GM12878 (cell line): Measurements from ENCODE around the gene SYCP3. TPM values are rescaled to one million over a fixed set of nuclear protein-coding genes. Genes with fewer than 3 reads are reported as not detected.
A peak's percentile ranks its signal among the peaks of the same experiment; 100 is the strongest.

Experiments
- ATAC-seq: fragments of 200-7000 bp; cut with Tn5 transposase; 3 replicates; pipeline ENCODE4 v1.9.1; 2020; ENCODE audit warnings: mild to moderate bottlenecking, moderate library complexity
- BruUV-seq: library from RNA; stranded (reverse); fragments of 400-500 nt; replicated peaks from 2 replicates; lab custom pipeline; 2021; lab: Mats Ljungman, UMichigan
- CTCF ChIA-PET: fragments of 300-600 bp; sonication (Branson Sonifier 250); formaldehyde crosslinking; extraction: SDS; loops from one replicate; lab custom pipeline; 2021; ENCODE audit warnings: inconsistent platforms; lab: Yijun Ruan, JAX
- POLR2A ChIA-PET: fragments of 350-600 bp; formaldehyde crosslinking; extraction: SDS; loops from one replicate; lab custom pipeline; 2021; ENCODE audit warnings: inconsistent platforms; lab: Charles Lee
- RAD21 ChIA-PET: fragments of 300-600 bp; sonication (Branson Sonifier 250); formaldehyde crosslinking; loops from one replicate; lab custom pipeline; 2023; ENCODE audit warnings: antibody characterized with exemption; ENCODE audit not compliant: unreplicated experiment; lab: Charles Lee
- SMC1A ChIA-PET: fragments of 300-600 bp; sonication (Branson Sonifier 250); formaldehyde crosslinking; loops from one replicate; lab custom pipeline; 2023; ENCODE audit not compliant: unreplicated experiment, uncharacterized antibody; lab: Charles Lee
- DNase-seq: peaks from one replicate; pipeline ENCODE4 v3.0.0-alpha.2; 2011; ENCODE audit warnings: low read depth, low spot score
- FAIRE-seq: peaks from 3 replicates; lab custom pipeline; 2011; peaks lifted over from hg19 to GRCh38; lab: Jason Lieb, UNC
- H2AFZ ChIP-seq: 2 replicates; pipeline ENCODE4 v1.6.0; 2011; ENCODE audit warnings: low read depth, low read length, control low read depth; ENCODE audit not compliant: control insufficient read depth
- H3K27ac ChIP-seq: 2 replicates; pipeline ENCODE4 v1.5.1; 2011; ENCODE audit warnings: control low read depth; ENCODE audit not compliant: control insufficient read depth, insufficient read depth
- H3K27me3 ChIP-seq, 2 experiments: replicated peaks in 1 of 2; 2 replicates each; pipeline versions ENCODE4 v1.6.0 to v1.6.1; 2011; ENCODE audit warnings: low read length in 1 of 2; ENCODE audit not compliant: control insufficient read depth in 2 of 2, insufficient read depth in 2 of 2
- H3K36me3 ChIP-seq, 2 experiments: 2 replicates each; pipeline ENCODE4 v1.5.1; 2011; ENCODE audit warnings: low read length in 1 of 2; ENCODE audit not compliant: control insufficient read depth in 2 of 2, insufficient read depth in 2 of 2
- H3K4me1 ChIP-seq: 2 replicates; pipeline ENCODE4 v1.6.1; 2011; ENCODE audit warnings: mild to moderate bottlenecking, low read length, moderate library complexity, mixed read lengths; ENCODE audit not compliant: control insufficient read depth, insufficient read depth
- H3K4me2 ChIP-seq: 2 replicates; pipeline ENCODE4 v1.6.0; 2011; ENCODE audit warnings: control low read depth; ENCODE audit not compliant: control insufficient read depth, insufficient read depth
- H3K4me3 ChIP-seq: fragments of 200-600 bp; sonication (generic); 2 replicates; pipeline ENCODE4 v1.5.1; 2016
- H3K79me2 ChIP-seq: 2 replicates; pipeline ENCODE4 v1.6.0; 2011; ENCODE audit warnings: low read length; ENCODE audit not compliant: control insufficient read depth, insufficient read depth
- H3K9ac ChIP-seq: 2 replicates; pipeline ENCODE4 v1.8.0; 2011; ENCODE audit warnings: low read length, control low read depth, mixed read lengths; ENCODE audit not compliant: control insufficient read depth, insufficient read depth
- H3K9me3 ChIP-seq: replicated peaks from 3 replicates; pipeline ENCODE4 v1.5.1; 2011; ENCODE audit warnings: mild to moderate bottlenecking, low read length; ENCODE audit not compliant: control insufficient read depth, insufficient read depth
- H4K20me1 ChIP-seq: 2 replicates; pipeline ENCODE4 v1.6.0; 2011; ENCODE audit not compliant: control insufficient read depth, insufficient read depth
- BRCA1 ChIP-seq: IDR thresholded peaks from 2 replicates; pipeline ENCODE4 v1.6.1; 2011; ENCODE audit warnings: low read depth, low read length, improper control_type of control experiment
- CHD4 ChIP-seq: fragments of 200-600 bp; sonication (generic); IDR thresholded peaks from 2 replicates; pipeline ENCODE4 v1.6.1; 2016; ENCODE audit warnings: mild to moderate bottlenecking
- ESRRA ChIP-seq: IDR thresholded peaks from 2 replicates; pipeline ENCODE4 v1.6.1; 2012; ENCODE audit warnings: mild to moderate bottlenecking, low read length, improper control_type of control experiment
- JUND ChIP-seq: IDR thresholded peaks from 2 replicates; pipeline ENCODE4 v1.6.1; 2012; ENCODE audit warnings: low read depth, mild to moderate bottlenecking, low read length, improper control_type of control experiment, moderate library complexity
- KAT2A ChIP-seq: conservative IDR thresholded peaks from 2 replicates; pipeline ENCODE4 v1.6.1; 2011; ENCODE audit warnings: low read depth, low read length; ENCODE audit not compliant: control insufficient read depth
- MEF2B ChIP-seq: fragments of 450-650 bp; IDR thresholded peaks from 2 replicates; pipeline ENCODE4 v1.6.1; 2018; ENCODE audit warnings: mild to moderate bottlenecking, moderate library complexity; ENCODE audit not compliant: partially characterized antibody, poor library complexity, severe bottlenecking
- NFXL1 ChIP-seq: fragments of 450-650 bp; IDR thresholded peaks from 2 replicates; pipeline ENCODE4 v1.6.1; 2017; ENCODE audit warnings: antibody characterized with exemption, mild to moderate bottlenecking, borderline replicate concordance
- NR2F1 ChIP-seq: fragments of 450-650 bp; conservative IDR thresholded peaks from 2 replicates; pipeline ENCODE4 v1.6.1; 2017; ENCODE audit warnings: mild to moderate bottlenecking
- ZBED1 ChIP-seq: IDR thresholded peaks from 2 replicates; pipeline ENCODE4 v1.6.1; 2016; ENCODE audit warnings: borderline replicate concordance
- ZNF207 ChIP-seq: fragments of 450-650 bp; IDR thresholded peaks from 2 replicates; pipeline ENCODE4 v1.6.1; 2014; ENCODE audit warnings: antibody characterized with exemption, mild to moderate bottlenecking, borderline replicate concordance
- ZNF384 ChIP-seq: IDR thresholded peaks from 2 replicates; pipeline ENCODE4 v1.6.1; 2012; ENCODE audit warnings: low read depth, mild to moderate bottlenecking, low read length, improper control_type of control experiment, borderline replicate concordance
- WGBS: methylation state at CpG from one replicate; pipeline ENCODE4 v1.1.6; 2016; ENCODE audit warnings: low lambda C conversion rate; ENCODE audit not compliant: insufficient replicate concordance, insufficient coverage; ENCODE audit errors: missing lambda C conversion rate; 5-methylcytosine and 5-hydroxymethylcytosine counted together
- in situ Hi-C: fragments of 300-500 bp; cut with MboI; formaldehyde crosslinking; loops from 9 replicates; pipeline ENCODE4 v1.14.3; 2018; ENCODE audit warnings: mixed read lengths
- intact Hi-C: fragments of 100-400 bp; cut with micrococcal nuclease; formaldehyde crosslinking; loops from one replicate; pipeline ENCODE4 v1.14.2; 2022; ENCODE audit not compliant: unreplicated experiment
- polyA plus RNA-seq, 11 experiments: library from polyadenylated mRNA; depleted of rRNA in 4 of 11; unstranded in 6 of 11; stranded (reverse) in 5 of 11; fragments of >200 nt; fragmentation: Nextera tagmentation in 4 of 11; fragmentation: Illumina TruSeq in 1 of 11; extraction: Ambion mirVana in 4 of 11; extraction: Trizol in 1 of 11; gene quantifications; 1 replicate in 1 of 11; 2 replicates in 10 of 11; pipeline versions ENCODE4 v1.2.1 to v1.2.3, GENCODE V29; 2011 to 2016; ENCODE audit warnings: inconsistent platforms in 2 of 11, missing spikeins in 2 of 11, low read depth in 1 of 11
- total RNA-seq, 4 experiments: library from RNA; depleted of rRNA in 3 of 4; stranded (reverse); fragments of >200 nt in 3 of 4; fragmentation: Illumina TruSeq in 1 of 4; extraction: Trizol in 1 of 4; gene quantifications; 2 replicates each; pipeline versions ENCODE4 v1.2.1 to v1.2.3, GENCODE V29; 2013 to 2021
- TF ChIP-seq, protein P1 (sequence below): IDR thresholded peaks from 2 replicates; pipeline ENCODE4 v1.6.1; 2011; ENCODE audit warnings: borderline replicate concordance, low read depth, mild to moderate bottlenecking, moderate library complexity, mixed read lengths, low read length; ENCODE audit not compliant: insufficient read depth; ENCODE audit errors: extremely low read length
- TF ChIP-seq, protein P2 (sequence below): fragments of 150-350 bp; IDR thresholded peaks from 2 replicates; pipeline ENCODE4 v1.6.1; 2014; ENCODE audit warnings: mild to moderate bottlenecking, low read depth, low read length
- TF ChIP-seq, protein P3 (sequence below): IDR thresholded peaks from 2 replicates; pipeline ENCODE4 v1.6.1; 2011; ENCODE audit warnings: low read depth, low read length, improper control_type of control experiment, borderline replicate concordance
- TF ChIP-seq, protein P4 (sequence below): fragments of 450-650 bp; formaldehyde crosslinking; IDR thresholded peaks from 2 replicates; pipeline ENCODE4 v1.4.0; 2020; ENCODE audit warnings: mild to moderate bottlenecking, moderate library complexity

Gene SYCP3
- total and polyA plus RNA-seq, 10 of the 15 experiments (the other 5 are each of a cell fraction or from before 2014, with no cell fraction given), result 0.08 to 0.58 (median 0.21) TPM

DNA sequence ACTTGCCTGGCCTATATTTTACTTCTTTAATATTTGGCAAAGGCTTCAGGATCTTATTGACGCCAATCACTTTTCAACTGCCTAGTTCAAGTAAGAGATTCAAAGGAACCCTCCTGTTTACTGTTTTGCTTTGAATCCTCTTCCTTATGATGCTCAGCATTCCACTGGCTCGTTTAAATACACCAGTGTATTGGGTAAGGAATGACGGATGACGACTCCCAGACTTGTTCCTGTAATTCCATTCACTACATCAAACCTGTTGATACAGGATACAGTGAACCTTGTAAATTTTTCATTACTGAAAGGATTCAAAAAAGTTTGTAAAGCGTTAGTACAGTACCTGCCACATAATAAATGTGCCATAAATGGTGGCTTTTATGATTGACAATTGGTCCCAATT is 1.7 kb upstream of the SYCP3 start:
- H3K36me3 ChIP-seq, result peaks cover 2 to 3% of the 10 kb centered on the region in 2 experiments; a peak in 3 of 4 replicates
- ChIA-PET CTCF (no interaction called here), RAD21 (no interaction called here), SMC1A (interaction anchor here (0.7 kb wide), 1 partner anchor 15 kb away, joined by 3 read pairs; no protein-coding TSS in a partner anchor), POLR2A (no interaction called here)
- peaks cover 17% of the 10 kb centered on the region for H3K4me1 ChIP-seq
- no peak overlapping the region for H3K27ac ChIP-seq
- H3K4me2 ChIP-seq, result no peak overlapping the region
- intact Hi-C loops, result no loop called here
- H3K79me2 ChIP-seq, result no peaks in the 10 kb centered on the region
- no peak for DNase-seq
- peak; percentile 57 for FAIRE-seq
- no peak overlapping the region for H3K4me3 ChIP-seq
- in situ Hi-C loops, result no loop called here
- 99% methylated on average over 5 of the region's 5 CpGs for WGBS
- no TSS peak for BruUV-seq
- no peaks in the 10 kb centered on the region for H3K27me3 ChIP-seq
- H3K9ac ChIP-seq, result no peak overlapping the region
- H3K9me3 ChIP-seq, result no peaks in the 10 kb centered on the region
- no peaks in the 10 kb centered on the region for H4K20me1 ChIP-seq
- H2AFZ ChIP-seq, result no peak overlapping the region
- no peak for ATAC-seq
- TF ChIP-seq, protein P1, sequence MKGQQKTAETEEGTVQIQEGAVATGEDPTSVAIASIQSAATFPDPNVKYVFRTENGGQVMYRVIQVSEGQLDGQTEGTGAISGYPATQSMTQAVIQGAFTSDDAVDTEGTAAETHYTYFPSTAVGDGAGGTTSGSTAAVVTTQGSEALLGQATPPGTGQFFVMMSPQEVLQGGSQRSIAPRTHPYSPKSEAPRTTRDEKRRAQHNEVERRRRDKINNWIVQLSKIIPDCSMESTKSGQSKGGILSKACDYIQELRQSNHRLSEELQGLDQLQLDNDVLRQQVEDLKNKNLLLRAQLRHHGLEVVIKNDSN, result no peak
- TF ChIP-seq JUND, result no peak
- no peak for TF ChIP-seq ESRRA
- TF ChIP-seq ZBED1, result no peak
- TF ChIP-seq MEF2B, result no peak
- TF ChIP-seq NR2F1, result no peak
- no peak for TF ChIP-seq BRCA1
- TF ChIP-seq, protein P2, sequence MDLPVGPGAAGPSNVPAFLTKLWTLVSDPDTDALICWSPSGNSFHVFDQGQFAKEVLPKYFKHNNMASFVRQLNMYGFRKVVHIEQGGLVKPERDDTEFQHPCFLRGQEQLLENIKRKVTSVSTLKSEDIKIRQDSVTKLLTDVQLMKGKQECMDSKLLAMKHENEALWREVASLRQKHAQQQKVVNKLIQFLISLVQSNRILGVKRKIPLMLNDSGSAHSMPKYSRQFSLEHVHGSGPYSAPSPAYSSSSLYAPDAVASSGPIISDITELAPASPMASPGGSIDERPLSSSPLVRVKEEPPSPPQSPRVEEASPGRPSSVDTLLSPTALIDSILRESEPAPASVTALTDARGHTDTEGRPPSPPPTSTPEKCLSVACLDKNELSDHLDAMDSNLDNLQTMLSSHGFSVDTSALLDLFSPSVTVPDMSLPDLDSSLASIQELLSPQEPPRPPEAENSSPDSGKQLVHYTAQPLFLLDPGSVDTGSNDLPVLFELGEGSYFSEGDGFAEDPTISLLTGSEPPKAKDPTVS, result no peak
- no peak for TF ChIP-seq KAT2A
- TF ChIP-seq, protein P3, sequence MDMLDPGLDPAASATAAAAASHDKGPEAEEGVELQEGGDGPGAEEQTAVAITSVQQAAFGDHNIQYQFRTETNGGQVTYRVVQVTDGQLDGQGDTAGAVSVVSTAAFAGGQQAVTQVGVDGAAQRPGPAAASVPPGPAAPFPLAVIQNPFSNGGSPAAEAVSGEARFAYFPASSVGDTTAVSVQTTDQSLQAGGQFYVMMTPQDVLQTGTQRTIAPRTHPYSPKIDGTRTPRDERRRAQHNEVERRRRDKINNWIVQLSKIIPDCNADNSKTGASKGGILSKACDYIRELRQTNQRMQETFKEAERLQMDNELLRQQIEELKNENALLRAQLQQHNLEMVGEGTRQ, result no peak
- TF ChIP-seq, protein P4, sequence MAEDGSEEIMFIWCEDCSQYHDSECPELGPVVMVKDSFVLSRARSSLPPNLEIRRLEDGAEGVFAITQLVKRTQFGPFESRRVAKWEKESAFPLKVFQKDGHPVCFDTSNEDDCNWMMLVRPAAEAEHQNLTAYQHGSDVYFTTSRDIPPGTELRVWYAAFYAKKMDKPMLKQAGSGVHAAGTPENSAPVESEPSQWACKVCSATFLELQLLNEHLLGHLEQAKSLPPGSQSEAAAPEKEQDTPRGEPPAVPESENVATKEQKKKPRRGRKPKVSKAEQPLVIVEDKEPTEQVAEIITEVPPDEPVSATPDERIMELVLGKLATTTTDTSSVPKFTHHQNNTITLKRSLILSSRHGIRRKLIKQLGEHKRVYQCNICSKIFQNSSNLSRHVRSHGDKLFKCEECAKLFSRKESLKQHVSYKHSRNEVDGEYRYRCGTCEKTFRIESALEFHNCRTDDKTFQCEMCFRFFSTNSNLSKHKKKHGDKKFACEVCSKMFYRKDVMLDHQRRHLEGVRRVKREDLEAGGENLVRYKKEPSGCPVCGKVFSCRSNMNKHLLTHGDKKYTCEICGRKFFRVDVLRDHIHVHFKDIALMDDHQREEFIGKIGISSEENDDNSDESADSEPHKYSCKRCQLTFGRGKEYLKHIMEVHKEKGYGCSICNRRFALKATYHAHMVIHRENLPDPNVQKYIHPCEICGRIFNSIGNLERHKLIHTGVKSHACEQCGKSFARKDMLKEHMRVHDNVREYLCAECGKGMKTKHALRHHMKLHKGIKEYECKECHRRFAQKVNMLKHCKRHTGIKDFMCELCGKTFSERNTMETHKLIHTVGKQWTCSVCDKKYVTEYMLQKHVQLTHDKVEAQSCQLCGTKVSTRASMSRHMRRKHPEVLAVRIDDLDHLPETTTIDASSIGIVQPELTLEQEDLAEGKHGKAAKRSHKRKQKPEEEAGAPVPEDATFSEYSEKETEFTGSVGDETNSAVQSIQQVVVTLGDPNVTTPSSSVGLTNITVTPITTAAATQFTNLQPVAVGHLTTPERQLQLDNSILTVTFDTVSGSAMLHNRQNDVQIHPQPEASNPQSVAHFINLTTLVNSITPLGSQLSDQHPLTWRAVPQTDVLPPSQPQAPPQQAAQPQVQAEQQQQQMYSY (CRISPR knock-in tag), result no peak
- TF ChIP-seq NFXL1, result no peak
- no peak for TF ChIP-seq CHD4
- no peak for TF ChIP-seq ZNF207
- no peak for TF ChIP-seq ZNF384
